Measurements from ENCODE around the gene MYL4.
A peak's percentile ranks its signal among the peaks of the same experiment; 100 is the strongest.
"Not testable (repeated sequence)": the region's sequence is repeated elsewhere in the genome, so short reads cannot be mapped to it uniquely, and the experiment has no call there.

MYL4 gene

GRCh38 chr17:47244697-47245096 is 35.5 kb downstream of the MYL4 start:
- DNase-seq, result no peak

GRCh38 chr17:47246120-47246519 is 37.0 kb downstream of the MYL4 start:
- no peak for DNase-seq

GRCh38 chr17:47250855-47251254 is 41.7 kb downstream of the MYL4 start:
- DNase-seq, result no peak

GRCh38 chr17:47251421-47251940 is 42.3 kb downstream of the MYL4 start:
- no peak for DNase-seq

GRCh38 chr17:47252209-47252608 is 43.1 kb downstream of the MYL4 start:
- no peak for DNase-seq

- no peak for DNase-seq
These were observed 43.8 kb downstream of the MYL4 start for GRCh38 chr17:47252766-47253512.

GRCh38 chr17:47253541-47254402 is 44.6 kb downstream of the MYL4 start, which contains the start of gene ITGB3:
Gene ITGB3, plus strand, starts transcription at chr17:47253827. Its CDS starts 35 bp downstream, at chr17:47253862.
- peak; percentile 60 for DNase-seq

GRCh38 chr17:47254403-47254943 is 45.3 kb downstream of the MYL4 start:
- DNase-seq, result no peak

- no peak for DNase-seq
These were observed 48.6 kb downstream of the MYL4 start for GRCh38 chr17:47257651-47258339.

- DNase-seq, result no peak
These were observed 53.4 kb downstream of the MYL4 start for GRCh38 chr17:47262586-47262985.

GRCh38 chr17:47264166-47264565 is 55.0 kb downstream of the MYL4 start:
- DNase-seq, result no peak

GRCh38 chr17:47265983-47266541 is 56.9 kb downstream of the MYL4 start:
- no peak for DNase-seq

- no peak for DNase-seq
These were observed 57.6 kb downstream of the MYL4 start for GRCh38 chr17:47266782-47267181.

GRCh38 chr17:47267354-47267828 is 58.2 kb downstream of the MYL4 start:
- no peak for DNase-seq

GRCh38 chr17:47268964-47269363 is 59.8 kb downstream of the MYL4 start:
- DNase-seq, result not testable (repeated sequence)

GRCh38 chr17:47269561-47270280 is 60.6 kb downstream of the MYL4 start:
- not testable (repeated sequence) for DNase-seq

- DNase-seq, result no peak
These were observed 62.0 kb downstream of the MYL4 start for GRCh38 chr17:47270946-47271705.

- DNase-seq, result no peak
These were observed 63.3 kb downstream of the MYL4 start for GRCh38 chr17:47272491-47272890.

GRCh38 chr17:47273245-47273644 is 64.1 kb downstream of the MYL4 start:
- no peak for DNase-seq
